ENCODE data around the gene ZNF346.

The ZNF346 gene

DNA sequence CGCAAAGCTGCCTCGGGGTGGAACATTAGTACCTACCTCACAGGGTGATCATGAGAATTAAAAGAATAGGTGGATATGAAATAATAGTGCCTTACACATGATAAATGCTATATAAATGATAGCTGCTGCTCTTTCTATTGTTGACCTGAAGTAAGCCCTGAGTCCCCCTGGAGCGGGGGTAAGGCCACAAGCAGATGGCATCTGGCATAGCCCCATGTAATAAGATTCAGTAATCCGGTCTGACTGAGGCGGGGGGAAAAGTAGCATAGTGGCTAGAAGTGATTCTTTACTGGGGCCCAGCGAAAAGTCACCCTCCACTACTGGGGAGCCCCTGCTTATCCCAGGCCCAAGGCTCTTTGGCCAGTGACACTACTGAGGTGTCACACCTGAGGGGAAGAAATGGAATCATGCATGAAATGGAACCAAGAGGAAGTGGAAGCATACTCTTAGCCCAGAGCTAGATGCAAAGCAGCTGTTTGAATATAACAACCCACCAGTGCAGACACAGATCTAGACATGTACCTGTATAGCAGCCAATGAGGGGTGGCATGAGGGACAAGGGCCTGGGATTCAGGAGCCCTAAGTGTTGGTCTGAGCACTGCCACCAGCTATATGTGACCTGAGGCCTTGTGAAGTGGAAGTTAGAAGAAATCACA lies 48.2 kb downstream of the ZNF346 start:
- no peak for DNase-seq

DNA sequence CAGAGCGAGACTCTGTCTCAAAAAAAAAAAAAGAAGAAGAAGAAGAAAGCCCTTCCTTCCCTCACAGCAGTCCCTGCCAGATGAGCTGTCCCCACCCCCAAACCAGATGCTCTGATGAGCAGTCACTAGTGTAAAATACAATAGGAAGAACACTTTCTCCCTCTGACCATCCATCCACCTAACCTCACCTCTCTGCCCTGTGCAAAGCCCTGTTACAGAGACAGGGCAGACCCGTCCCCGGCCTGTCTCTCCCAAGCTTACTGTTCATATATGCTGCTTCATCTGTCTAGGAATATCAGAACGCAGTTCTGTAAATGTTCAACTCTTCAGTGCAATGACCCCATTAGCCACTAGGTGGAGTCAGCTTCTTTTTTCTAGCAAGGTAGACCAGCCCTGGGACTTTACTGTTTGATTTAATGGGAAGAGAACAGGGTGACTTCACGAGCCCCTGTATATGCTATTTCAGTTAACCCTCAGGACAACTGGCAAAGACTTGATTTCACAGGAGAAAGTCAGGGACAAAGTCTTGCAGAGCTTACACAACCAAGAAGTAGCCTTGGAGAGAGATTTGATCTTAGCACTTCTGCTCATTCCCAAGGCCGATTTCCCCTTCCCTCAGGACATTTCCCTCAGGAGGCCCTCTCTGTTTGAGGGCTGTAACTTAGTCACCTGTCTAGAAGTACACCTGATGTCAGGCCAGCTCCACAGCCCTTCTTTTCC lies 49.3 kb downstream of the ZNF346 start:
- DNase-seq: peak; percentile 33

DNA sequence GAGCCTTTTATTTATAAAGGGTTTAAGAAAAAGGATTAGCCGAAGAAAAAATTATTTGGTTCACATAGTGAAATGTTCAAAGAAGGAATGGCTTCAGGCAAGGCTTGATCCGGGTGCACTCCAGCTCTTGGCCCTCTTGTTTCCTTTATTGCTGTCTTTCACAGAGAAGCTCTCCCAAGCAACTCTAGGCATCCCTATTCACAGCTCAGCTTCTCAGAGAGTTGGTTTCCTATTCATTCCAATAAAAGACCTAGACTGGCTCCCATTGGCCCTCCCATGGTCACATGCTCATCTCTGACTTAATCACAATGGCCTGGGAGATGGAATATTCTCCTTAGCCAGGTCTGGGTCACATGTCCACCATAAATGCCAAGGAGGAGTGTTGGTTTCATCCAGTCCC lies 54.8 kb downstream of the ZNF346 start:
- no peak for DNase-seq

DNA sequence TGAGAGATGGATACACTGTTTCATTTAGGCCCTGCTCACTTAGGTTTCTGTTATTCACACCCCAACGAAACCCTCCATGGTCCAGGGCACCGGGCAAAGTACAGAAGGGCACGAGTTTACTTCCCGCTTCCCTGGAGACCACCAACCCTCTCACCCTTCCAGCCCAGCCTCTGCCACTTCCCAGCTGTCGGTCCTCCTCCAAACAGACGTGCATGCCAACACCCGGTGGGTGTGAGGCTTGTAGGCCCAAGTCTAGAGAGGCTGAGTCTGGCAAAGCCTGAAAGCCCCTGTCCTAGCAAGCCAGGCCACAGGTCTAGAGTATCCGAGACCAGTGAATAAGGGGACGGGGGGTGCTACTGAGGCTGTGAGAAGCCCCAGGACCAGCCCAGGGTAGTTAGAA lies 57.1 kb downstream of the ZNF346 start:
- DNase-seq: no peak

DNA sequence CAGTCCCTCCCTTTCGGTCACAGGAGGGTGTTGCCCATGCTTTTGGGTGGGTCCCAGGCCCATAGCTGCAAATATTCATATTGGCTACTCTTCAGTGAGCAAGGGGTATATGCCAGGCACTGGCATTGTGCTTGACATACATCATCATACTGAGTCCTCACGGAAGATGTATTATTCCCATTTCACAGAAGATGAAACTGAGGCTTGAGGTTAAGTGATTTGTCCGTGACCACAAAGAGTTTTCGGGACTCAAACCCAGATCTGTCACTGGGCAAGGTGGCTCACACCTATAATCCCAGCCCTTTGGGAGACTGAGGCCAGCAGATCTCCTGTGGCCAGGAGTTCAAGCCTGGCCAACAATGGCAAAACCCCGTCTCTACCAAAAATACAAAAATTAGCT lies 57.8 kb downstream of the ZNF346 start:
- DNase-seq: no peak

DNA sequence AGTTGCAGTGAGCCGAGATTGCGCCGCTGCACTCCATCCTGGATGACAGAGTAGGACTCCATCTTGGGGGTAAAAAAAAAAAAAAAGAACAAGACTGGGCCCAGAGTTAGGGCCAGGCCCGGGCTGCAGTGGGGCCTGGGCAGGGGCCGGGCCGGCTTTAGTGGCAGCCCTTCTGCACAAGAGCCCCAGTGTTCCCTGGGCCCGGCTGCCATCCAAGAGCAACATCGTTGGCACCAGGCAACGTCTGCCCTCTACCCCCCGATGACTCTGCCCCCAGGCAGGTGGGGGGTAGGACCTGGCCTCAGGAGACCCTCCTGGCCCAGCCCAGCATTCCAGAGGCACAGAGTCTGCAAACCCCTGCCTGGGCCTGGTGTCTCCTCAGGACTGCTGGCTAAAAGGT lies 59.4 kb downstream of the ZNF346 start:
- no peak for DNase-seq

DNA sequence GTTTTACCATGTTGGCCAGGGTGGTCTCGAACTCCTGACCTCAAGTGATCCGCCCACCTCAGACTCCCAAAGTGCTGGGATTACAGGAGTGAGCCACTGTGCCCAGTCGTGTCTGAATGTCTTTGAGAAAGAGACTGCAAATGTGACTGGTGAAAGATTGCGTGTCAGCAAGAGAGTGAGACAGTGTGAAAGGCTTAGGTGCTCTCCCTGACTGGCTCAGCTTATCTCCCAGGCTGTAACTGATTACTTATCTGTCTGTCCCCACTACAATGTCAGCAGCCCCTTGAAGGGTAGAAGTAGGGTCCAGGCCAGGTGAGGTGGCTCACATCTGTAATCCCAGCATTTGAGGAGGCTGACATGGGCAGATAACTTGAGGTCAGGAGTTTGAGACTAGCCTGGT lies 60.9 kb downstream of the ZNF346 start:
- DNase-seq: no peak

DNA sequence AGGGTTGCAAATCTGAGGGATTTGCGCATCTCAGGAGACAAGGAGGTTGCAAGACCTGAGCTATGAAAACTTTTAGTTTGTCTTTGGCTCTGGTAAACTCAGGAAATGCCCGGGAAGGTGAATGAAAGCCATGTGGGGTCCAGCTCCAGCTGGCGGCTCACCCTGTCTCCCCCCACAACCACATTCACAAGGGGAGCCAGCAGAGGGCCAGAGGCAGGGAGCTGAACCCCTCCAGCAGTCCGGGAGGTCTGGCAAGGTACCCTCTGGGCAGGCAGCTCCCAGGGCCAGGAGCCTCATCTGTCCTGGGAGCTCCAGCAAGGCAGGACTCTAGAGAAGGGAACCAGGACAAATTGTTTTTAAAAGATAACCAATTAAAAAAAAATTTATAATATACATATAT lies 61.7 kb downstream of the ZNF346 start:
- DNase-seq: no peak

DNA sequence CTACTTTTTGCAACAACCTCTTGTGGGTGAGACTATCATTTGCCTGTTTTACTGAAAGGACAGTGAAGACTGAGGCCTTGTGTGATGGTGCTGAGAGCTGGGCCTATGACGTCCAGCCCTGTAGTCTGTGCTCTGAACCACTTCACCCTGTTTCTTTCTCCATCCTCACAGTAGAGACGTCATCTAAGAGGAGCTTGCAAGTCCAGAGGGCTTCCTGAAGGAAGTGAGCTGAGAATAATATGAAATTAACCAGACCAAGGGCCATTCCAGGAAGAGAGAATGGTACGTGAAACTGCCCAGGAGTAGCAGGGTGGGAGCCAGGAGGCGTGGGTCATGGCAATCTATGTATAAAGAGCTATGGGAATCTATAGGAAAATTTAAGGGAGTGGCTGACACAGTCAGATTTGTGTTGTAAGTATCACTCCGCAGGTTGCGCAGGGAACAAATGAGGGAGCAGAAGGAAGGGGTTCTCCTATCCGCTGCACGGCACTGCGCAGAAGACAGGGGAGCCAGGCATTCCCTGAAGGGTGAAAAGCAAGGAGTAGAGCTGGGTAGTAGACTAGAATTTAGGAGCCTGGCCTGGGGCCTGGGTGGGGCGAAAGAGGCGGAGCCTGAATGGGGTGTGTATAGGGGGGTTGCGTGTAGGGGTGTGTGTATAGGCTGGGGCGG lies 63.6 kb downstream of the ZNF346 start:
- no peak for DNase-seq

DNA sequence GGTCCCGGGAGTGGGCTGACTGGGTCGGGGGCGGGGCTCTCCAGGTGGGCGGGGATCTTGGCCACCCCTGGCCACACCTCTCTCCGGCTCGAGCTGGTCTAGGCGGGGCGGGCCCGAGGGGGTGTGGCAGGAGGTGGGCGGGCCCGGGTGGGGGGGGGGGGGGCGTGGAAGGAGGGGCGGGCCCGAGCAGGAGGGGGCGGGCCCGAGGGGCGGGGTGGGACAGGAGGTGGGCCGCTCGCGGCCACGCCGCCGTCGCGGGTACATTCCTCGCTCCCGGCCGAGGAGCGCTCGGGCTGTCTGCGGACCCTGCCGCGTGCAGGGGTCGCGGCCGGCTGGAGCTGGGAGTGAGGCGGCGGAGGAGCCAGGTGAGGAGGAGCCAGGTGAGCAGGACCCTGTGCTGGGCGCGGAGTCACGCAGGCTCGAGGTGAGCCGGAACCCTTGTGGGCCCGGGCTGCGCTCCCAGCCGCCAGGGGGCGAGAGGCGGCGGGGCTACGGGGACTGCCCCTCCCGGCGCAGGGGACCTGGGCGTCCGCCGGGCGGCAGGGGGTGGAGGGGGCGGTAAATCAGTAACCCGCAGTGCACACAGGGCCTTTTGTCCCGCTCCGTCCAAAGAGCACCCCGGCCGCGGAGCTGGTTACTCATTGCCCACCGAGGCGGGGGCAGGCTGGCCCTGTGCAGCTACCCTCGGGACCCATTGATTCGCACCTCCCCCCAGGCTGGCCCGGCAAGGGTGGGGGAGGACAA lies 64.3 kb downstream of the ZNF346 start, which contains the start of gene FGFR4:
Gene FGFR4 (plus strand): TSS at position 262 of the 744 bp plus-strand sequence. CDS start 2,688 bp downstream, outside the sequence.
- no peak for DNase-seq

DNA sequence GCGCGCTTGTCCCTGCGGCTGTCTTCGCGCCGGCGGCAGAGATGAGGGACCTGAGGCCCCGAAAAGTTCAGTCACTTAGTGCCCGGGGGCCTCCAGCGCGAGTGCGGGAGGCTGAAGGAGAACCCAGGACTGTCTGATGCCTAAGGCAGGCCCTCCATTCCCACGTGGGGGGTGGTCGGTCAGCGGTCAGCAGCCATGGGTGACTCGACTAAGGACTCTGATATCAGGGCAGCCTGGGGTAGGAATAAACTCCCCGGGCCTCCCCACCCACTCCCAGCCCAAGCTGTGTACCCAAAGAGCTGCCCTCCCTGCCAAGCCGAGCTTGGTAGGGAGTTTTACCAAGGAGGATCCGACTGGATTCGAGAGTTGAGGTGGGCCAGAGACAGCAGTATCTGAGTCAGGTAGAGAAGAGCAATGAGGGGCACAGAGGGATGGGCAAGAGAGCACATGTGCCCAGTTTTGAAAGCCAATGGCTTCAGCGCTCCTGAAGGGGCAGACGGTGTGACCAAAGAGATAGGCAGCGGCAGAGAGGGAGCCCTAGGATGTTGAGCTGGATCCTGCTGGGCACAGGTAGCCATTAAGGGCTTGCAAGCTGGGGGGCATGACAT lies 65.0 kb downstream of the ZNF346 start:
- no peak for DNase-seq

DNA sequence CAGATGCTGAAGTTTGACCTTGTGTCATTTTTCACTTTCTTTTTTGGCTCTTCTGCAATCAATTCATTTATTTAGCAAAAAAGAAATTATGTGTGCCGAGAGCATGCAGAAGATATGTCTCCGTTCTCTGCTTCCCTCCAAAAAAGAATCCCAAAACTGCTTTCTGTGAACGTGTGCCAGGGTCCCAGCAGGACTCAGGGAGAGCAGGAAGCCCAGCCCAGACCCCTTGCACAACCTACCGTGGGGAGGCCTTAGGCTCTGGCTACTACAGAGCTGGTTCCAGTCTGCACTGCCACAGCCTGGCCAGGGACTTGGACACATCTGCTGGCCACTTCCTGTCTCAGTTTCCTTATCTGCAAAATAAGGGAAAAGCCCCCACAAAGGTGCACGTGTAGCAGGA lies 66.6 kb downstream of the ZNF346 start:
- DNase-seq: no peak

DNA sequence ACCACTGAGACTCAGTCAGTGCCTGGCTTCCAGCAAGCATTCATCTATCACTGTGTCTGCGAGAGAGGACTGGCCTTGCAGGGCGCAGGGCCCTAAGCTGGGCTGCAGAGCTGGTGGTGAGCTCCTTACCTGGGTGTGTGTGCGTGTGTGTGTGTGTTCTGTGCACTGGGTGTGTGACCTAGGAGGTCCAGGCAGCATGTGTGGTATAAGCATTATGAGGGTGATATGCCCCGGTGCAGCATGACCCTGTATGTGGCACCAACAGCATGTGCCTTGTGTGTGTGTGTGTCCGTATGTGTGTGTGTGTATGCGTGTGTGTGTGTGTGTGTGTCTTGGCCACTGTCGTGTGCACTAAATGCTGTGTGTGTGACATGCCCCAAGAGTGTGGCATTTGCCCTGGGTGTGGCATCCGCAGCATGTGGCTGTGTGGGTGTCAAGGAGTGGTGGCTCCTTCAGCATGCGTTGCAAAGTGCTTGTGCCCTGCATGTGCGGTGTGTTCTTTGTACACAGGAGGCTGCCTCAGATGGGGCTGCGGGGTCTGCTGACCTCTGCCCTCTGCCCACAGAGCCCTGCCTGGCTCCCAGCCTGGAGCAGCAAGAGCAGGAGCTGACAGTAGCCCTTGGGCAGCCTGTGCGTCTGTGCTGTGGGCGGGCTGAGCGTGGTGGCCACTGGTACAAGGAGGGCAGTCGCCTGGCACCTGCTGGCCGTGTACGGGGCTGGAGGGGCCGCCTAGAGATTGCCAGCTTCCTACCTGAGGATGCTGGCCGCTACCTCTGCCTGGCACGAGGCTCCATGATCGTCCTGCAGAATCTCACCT lies 67.5 kb downstream of the ZNF346 start:
- no peak for DNase-seq

DNA sequence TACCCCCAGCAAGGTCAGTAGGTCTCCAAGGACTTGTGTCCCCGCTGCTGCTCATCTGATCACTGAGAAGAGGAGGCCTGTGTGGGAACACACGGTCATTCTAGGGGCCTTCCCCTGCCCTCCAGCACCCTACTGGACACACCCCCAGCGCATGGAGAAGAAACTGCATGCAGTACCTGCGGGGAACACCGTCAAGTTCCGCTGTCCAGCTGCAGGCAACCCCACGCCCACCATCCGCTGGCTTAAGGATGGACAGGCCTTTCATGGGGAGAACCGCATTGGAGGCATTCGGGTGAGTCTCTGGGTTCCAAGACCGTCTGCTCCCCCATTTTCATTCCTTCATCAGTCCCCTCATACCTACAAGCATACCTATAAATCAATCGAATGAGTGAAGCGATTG lies 68.3 kb downstream of the ZNF346 start:
- no peak for DNase-seq

DNA sequence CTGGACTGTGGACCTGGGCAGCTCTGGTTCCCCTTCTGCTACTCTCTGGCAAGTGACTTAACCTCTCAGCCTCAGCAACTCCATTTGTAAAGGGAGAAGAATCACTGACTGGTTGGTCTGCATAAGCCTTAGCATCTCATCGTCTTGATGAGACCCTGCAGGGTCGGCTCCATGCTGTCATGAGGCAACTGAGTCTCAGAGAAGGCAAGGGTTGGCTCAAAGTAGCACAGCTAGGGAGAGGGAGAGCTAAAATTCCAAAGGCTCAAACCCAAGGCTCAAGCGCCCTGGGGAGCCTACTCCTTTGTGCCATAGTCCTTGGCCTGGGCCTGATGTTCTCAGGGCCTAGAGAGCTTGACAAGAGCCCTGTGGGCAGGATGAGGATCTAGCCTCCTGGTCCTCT lies 68.7 kb downstream of the ZNF346 start:
- DNase-seq: no peak

DNA sequence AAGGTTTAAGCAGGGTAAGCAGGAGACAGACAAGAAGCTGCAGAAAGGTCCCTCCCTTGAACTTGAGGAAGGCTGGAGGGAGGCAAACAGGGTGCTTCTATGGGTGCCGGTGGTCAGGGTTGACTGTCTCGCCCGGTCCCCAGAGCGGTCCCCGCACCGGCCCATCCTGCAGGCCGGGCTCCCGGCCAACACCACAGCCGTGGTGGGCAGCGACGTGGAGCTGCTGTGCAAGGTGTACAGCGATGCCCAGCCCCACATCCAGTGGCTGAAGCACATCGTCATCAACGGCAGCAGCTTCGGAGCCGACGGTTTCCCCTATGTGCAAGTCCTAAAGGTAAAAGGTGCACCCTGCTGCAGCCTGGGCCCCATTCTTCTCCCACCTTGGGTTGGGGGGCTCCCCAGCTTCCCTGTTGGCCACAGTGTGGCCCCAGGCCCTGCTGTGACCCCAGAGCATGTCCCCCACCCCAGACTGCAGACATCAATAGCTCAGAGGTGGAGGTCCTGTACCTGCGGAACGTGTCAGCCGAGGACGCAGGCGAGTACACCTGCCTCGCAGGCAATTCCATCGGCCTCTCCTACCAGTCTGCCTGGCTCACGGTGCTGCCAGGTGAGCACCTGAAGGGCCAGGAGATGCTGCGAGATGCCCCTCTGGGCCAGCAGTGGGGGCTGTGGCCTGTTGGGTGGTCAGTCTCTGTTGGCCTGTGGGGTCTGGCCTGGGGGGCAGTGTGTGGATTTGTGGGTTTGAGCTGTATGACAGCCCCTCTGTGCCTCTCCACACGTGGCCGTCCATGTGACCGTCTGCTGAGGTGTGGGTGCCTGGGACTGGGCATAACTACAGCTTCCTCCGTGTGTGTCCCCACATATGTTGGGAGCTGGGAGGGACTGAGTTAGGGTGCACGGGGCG lies 69.9 kb downstream of the ZNF346 start:
- DNase-seq: no peak

DNA sequence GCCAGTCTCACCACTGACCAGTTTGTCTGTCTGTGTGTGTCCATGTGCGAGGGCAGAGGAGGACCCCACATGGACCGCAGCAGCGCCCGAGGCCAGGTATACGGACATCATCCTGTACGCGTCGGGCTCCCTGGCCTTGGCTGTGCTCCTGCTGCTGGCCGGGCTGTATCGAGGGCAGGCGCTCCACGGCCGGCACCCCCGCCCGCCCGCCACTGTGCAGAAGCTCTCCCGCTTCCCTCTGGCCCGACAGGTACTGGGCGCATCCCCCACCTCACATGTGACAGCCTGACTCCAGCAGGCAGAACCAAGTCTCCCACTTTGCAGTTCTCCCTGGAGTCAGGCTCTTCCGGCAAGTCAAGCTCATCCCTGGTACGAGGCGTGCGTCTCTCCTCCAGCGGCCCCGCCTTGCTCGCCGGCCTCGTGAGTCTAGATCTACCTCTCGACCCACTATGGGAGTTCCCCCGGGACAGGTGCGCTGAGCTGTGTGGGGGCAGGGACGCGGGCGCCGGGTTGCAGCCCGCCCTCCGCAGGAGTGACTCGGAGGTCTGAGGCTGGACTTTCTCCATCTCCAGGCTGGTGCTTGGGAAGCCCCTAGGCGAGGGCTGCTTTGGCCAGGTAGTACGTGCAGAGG lies 70.7 kb downstream of the ZNF346 start:
- DNase-seq: no peak

DNA sequence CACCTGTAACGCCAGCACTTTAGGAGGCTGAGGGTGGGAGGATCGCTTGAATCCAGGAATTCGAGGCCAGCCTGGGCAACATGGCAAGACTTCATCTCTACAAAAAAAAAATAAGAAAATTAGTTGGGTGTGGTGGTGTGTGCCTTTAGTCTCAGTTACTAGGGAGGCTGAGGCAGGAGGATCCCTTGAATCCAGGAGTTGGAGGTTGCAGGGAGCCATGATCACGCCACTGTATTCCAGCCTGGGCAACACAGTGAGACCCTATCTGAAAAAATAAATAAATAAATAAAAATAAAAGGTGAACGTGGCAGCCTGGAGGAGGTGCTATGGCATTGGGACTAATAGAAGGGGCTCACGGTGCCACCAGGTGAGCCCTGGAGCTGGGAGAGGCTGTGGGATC lies 71.3 kb downstream of the ZNF346 start:
- DNase-seq: no peak

DNA sequence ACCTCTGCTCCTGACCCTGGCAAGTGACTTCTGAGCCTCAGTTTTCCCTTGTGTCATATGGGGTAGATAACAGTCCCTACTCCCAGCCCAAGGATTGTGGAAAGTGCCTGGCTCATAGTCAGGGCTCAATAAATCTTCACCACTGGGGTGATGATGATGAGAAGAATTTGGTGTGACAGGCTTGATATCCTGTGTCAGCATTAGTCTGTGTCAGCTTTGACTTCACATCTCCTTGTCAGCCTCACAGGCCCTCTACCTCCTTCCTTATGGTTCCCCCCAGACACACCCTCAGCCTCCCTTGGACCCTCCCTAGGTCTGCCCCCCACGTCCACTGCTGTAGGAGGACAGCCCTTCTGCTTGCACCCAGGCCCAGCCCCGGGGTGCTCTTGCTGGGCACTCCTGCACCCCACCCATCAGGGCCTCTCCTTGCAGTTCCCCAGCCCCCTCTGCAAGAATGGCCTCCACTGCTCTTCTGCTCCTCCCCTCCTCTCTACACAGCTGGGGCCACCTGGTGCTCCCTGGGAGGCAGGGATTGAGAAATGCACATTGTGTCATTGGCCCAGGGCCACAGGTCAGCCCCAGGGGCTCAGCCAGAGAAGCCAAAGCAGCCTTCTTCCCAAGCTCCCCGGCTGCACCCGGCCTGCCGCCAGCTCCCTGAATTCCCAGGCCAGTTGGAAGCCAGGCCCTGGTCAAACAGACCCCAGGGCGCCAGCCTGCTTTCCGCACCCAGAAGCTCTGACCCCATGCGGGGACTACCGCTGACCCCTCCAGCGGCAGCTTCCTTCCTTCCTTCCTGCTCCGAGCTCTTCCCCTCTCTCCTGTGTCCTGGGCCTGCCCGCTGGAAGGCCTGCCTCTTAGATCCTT lies 72.0 kb downstream of the ZNF346 start:
- DNase-seq: no peak
